Cardiac muscle cell (in vitro differentiated cells and primary cell): ENCODE measurements around the gene TERF2IP. TPM values are rescaled to one million over a fixed set of nuclear protein-coding genes. Genes with fewer than 3 reads are reported as not detected.

Source experiments
- DNase-seq, 2 donors: peaks; one replicate each; pipeline versions ENCODE4 v3.0.0 to v3.0.0-alpha.2; 2010 to 2017; ENCODE audit warnings: low read depth in 1 of 2, low spot score in 1 of 2
- H3K27ac ChIP-seq: fragments of 200-600 bp; sonication (generic); 2 replicates; pipeline ENCODE4 v1.5.1; 2016
- H3K27me3 ChIP-seq: fragments of 200-600 bp; sonication (generic); 2 replicates; pipeline ENCODE4 v1.6.0; 2016; ENCODE audit warnings: control low read depth
- H3K36me3 ChIP-seq: fragments of 200-600 bp; sonication (generic); 2 replicates; pipeline ENCODE4 v1.5.1; 2016; ENCODE audit warnings: control low read depth
- H3K4me1 ChIP-seq: fragments of 200-600 bp; sonication (generic); 2 replicates; pipeline ENCODE4 v1.8.1; 2017; ENCODE audit warnings: low read depth, mild to moderate bottlenecking, mixed run types
- H3K4me3 ChIP-seq: fragments of 200-600 bp; sonication (generic); 2 replicates; pipeline ENCODE4 v1.5.1; 2016; ENCODE audit warnings: mild to moderate bottlenecking
- H3K9me3 ChIP-seq: fragments of 200-600 bp; sonication (generic); 2 replicates; pipeline ENCODE4 v1.5.1; 2017; ENCODE audit warnings: low read depth, mild to moderate bottlenecking, control low read depth
- CTCF ChIP-seq: IDR thresholded peaks from 2 replicates; pipeline ENCODE4 v1.5.1; 2012; ENCODE audit warnings: low read depth, mild to moderate bottlenecking, low read length
- polyA plus RNA-seq: library from polyadenylated mRNA; unstranded; fragments of >200 nt; fragmentation: Nextera tagmentation; extraction: Ambion mirVana; gene quantifications from 2 replicates; pipeline ENCODE4 v1.2.1, GENCODE V29; 2016
- total RNA-seq: library from RNA; depleted of rRNA; stranded (reverse); fragments of >200 nt; gene quantifications from 2 replicates; pipeline ENCODE4 v1.2.3, GENCODE V29; 2016

The TERF2IP gene
- total RNA-seq (45.3 and 79.8 TPM in 2 replicates), polyA plus RNA-seq (66.6 and 85.1 TPM in 2 replicates)

GRCh38 chr16:75647492-75648264 is at the start of gene TERF2IP, which contains the start of gene KARS1:
TSS of gene TERF2IP (plus strand) at chr16:75647773. CDS start at chr16:75647883, 110 bp downstream.
TSS of gene KARS1 (minus strand) at chr16:75647665. CDS start at chr16:75647639, 26 bp downstream.
- no peak for TF ChIP-seq CTCF
- H3K9me3 ChIP-seq = no peaks in the 10 kb centered on the region
- DNase-seq = peak; percentile 92 to 93

GRCh38 chr16:75599452-75600277 is 47.9 kb upstream of the TERF2IP start:
- no peaks in the 10 kb centered on the region for H3K9me3 ChIP-seq
- no peak overlapping the region for H3K27ac ChIP-seq
- H3K4me3 ChIP-seq = no peak overlapping the region
- peaks cover 13% of the 10 kb centered on the region for H3K36me3 ChIP-seq
- no peaks in the 10 kb centered on the region for H3K4me1 ChIP-seq
- no peaks in the 10 kb centered on the region for H3K27me3 ChIP-seq
- DNase-seq = no peak
- TF ChIP-seq CTCF = no peak

More at GRCh38 chr16:75647492-75648264, at the start of gene TERF2IP, which contains the start of gene KARS1:
- H3K36me3 ChIP-seq = peaks cover 12% of the 10 kb centered on the region
- H3K27me3 ChIP-seq = no peaks in the 10 kb centered on the region
- peaks cover 17% of the 10 kb centered on the region for H3K4me1 ChIP-seq
- peak within 1 kb of the TSS; percentile 85 for H3K27ac ChIP-seq
- peak within 1 kb of the TSS; percentile 61 for H3K4me3 ChIP-seq

- Histone ChIP-seq H3K9me3 (no peaks in the 10 kb centered on the region), H3K4me3 (no peak overlapping the region), H3K36me3 (peaks cover 32% of the 10 kb centered on the region), H3K27me3 (no peaks in the 10 kb centered on the region), H3K4me1 (no peaks in the 10 kb centered on the region), H3K27ac (no peak overlapping the region)
- no peak for DNase-seq
- no peak for TF ChIP-seq CTCF
Measured at GRCh38 chr16:75603241-75603640, 44.3 kb upstream of the TERF2IP start.

- H3K36me3 ChIP-seq = peaks cover 36% of the 10 kb centered on the region
- no peaks in the 10 kb centered on the region for H3K9me3 ChIP-seq
- no peak overlapping the region for H3K4me3 ChIP-seq
- H3K27ac ChIP-seq = no peak overlapping the region
- no peaks in the 10 kb centered on the region for H3K4me1 ChIP-seq
- no peak for TF ChIP-seq CTCF
- no peak for DNase-seq
- no peaks in the 10 kb centered on the region for H3K27me3 ChIP-seq
Measured at GRCh38 chr16:75606507-75606906, 41.1 kb upstream of the TERF2IP start.

- H3K36me3 ChIP-seq = peaks cover 10% of the 10 kb centered on the region
Measured at GRCh38 chr16:75614066-75614897, 33.3 kb upstream of the TERF2IP start.

More at GRCh38 chr16:75614066-75614897, 33.3 kb upstream of the TERF2IP start:
- no peak for TF ChIP-seq CTCF
- no peaks in the 10 kb centered on the region for H3K27me3 ChIP-seq
- no peak overlapping the region for H3K4me3 ChIP-seq
- no peak overlapping the region for H3K27ac ChIP-seq
- H3K9me3 ChIP-seq = no peaks in the 10 kb centered on the region
- no peaks in the 10 kb centered on the region for H3K4me1 ChIP-seq
- DNase-seq = peak; percentile 26 to 41
